NCI-H1694 treated with DMSO at 0.1 percent for 48 hours (cell line): Measurements from ENCODE around the gene POT1.
"Not testable (repeated sequence)": the region's sequence is repeated elsewhere in the genome, so short reads cannot be mapped to it uniquely, and the experiment has no call there.

ENCODE experiments used
- DNase-seq: peaks from one replicate; lab custom pipeline; 2025; lab: John Stamatoyannopoulos, UW

POT1 gene, protein sequence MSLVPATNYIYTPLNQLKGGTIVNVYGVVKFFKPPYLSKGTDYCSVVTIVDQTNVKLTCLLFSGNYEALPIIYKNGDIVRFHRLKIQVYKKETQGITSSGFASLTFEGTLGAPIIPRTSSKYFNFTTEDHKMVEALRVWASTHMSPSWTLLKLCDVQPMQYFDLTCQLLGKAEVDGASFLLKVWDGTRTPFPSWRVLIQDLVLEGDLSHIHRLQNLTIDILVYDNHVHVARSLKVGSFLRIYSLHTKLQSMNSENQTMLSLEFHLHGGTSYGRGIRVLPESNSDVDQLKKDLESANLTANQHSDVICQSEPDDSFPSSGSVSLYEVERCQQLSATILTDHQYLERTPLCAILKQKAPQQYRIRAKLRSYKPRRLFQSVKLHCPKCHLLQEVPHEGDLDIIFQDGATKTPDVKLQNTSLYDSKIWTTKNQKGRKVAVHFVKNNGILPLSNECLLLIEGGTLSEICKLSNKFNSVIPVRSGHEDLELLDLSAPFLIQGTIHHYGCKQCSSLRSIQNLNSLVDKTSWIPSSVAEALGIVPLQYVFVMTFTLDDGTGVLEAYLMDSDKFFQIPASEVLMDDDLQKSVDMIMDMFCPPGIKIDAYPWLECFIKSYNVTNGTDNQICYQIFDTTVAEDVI

DNA sequence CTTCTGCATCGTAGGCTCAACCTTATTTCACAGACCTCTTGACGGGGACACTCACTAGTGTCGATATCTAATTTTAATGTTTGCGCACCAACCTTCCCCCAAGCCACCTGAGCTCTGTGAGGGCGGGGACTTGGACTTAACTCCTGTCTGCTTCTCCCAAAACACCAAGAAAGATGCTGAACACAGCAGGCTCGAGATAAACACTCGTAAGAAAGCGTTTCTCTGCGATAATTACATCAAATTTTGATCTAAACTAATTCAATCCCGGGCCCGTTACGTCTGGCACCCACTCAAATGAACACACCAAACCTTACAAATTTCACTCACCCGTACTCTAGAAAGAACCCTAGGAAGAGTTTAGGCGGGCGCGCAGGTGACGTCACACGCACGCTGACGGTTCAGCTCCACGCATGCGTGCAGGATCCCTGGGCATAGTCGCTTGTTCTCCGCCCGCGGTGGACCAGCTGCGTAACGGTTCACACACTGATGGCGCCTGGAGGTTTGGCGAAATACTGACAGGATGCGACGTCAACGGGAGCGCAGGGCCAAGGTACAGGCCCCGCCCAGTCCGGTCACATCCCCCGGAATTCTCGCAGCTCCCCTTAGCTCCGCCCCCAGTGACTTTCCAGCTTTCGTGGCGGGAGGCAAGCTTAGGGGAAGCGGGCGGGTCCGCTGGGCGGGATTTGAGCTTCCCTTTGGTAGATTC is at the start of gene POT1:
Gene POT1 (minus strand): TSS at position 359 of the 706 bp plus-strand sequence. CDS start 32,652 bp downstream, outside the sequence.
- peak; percentile 97 for DNase-seq

DNA sequence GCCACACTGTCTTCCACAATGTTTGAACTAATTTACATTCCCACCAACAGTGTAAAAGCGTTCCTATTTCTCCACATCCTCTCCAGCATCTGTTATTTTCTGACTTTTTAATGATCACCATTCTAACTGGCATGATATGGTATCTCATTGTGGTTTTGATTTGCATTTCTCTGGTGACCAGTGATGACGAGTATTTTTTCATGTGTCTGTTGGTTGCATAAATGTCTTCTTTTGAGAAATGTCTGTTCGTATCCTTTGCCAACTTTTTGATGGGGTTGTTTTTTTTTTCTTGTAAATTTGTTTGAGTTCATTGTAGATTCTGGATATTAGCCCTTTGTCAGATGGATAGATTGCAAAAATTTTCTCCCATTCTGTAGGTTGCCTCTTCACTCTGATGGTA is 45.5 kb upstream of the POT1 start:
- DNase-seq: not testable (repeated sequence)

DNA sequence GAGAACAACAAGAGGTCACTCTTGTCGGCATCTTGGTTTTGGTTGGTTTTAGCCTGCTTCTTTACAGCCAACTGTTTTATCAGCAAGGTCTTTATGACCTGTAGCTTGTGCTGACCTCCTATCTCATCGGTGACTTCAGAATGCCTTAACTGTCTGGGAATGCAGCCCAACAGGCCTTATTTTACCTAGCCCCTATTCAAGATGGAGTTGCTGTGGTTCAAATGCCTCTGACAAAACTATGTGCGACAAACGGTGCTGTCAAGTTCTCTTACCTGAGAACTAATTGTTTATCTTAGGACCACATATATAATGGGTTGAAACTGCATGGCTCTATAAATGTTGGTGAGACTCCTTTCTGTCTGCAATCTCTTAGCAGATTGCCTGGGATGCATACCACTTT is 35.9 kb upstream of the POT1 start:
- no peak for DNase-seq

DNA sequence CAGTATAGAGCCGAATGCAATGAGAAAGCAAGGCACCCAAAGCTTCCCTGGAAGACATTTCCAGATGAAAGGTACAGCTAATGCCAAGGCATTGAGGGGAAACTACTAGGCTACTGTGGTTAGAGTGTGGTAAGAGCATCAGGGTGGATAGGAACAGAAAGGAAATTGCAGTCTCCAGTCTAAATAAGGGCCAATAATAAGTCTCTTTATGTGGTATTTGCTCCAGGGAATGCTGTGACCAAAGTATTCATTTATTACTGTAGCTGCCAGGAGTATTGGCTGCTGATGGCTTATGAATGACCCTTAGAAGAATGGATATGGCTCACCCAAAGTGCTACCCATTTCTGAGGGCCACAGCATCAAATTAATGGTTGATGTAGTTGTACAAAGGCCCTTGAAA is 30.1 kb upstream of the POT1 start:
- no peak for DNase-seq

DNA sequence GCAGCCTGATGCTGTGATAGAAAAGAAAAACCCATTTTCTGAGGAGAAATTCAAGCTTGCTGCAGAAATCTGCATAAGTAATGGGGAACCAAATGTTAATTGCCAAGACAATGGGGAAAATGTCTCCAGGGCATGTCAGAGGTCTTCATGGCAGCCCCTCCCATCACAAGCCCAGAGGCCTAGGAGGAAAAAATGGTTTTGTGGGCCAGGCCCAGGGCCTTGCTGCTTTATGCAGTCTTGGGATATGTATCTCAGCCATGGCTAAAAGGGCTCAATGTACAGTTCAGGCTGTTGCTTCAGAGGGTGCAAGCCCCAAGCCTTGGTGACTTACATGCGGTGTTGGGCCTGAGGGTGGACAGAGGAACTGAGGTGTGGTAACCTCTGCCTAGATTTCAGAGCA is 28.3 kb upstream of the POT1 start:
- not testable (repeated sequence) for DNase-seq

DNA sequence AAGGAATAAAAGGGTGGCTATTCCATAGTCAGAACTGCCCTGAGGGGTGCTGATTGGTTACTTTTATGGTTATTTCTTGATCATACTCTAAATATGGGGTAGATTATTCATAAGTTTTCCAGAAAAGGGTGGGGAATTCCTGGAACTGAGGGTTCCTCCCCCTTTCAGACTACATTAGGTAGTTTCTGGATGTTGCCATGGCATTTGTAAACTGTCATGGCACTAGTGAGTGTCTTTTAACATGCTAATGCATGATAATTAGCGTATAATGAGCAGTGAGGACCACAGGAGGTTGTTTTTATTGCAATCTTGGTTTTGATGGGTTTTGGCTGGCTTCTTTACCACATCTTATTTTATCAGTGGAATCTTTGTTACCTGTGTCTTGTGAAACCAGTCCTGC is 26.5 kb upstream of the POT1 start:
- DNase-seq: no peak

DNA sequence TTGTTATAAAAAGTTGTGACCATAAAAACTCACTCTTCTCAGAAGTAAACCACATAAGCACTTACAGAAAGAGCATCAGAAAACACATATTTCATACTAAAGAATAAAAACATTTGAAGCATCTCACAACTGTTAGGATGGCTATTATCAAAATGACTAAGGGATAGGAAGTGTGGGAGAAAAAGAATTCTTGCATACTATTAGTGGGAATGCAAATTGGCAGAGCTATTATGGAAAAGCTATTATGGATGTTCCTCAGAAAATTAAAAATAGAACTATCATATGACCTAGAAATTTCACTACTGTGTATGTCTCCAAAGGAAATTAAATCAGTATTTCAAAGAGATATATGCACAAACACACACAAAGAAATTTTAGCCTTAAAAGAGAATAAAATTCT is 25.2 kb upstream of the POT1 start:
- DNase-seq: no peak

DNA sequence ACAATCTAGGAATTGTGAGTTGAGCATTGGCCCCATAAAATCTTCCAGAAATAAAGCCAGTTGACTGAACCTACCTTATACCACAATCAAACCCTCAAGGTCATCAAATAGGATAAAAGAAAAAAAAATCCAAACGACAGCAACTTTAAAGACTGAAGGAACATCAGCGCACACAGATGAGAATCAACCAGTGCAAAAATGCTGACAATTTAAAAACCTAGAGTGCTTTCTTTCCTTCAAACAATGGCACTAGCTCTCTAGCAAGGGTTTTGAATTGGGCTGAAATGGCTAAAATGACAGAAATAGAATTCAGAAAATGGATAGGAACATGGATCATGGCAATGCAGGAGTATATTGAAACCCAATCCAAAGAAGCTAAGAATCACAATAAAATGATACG is 16.1 kb upstream of the POT1 start:
- DNase-seq: no peak

DNA sequence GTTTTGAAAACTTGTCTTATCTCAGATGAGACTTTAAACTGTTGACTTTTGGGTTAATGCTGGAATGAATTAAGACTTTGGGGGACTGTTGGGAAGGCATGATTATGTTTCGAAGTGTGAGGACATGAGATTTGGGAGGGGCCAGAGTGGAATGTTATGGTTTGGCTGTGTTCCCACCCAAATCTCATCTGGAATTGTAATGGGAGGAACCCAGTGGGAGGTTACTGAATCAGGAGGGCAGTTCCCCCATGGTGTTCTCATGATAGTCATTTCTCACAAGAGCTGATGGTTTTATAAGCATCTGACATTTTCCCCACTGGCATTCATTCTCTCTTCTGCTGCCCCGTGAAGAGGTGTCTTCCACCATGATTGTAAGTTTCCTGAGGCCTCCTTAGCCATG is 13.8 kb upstream of the POT1 start:
- no peak for DNase-seq

DNA sequence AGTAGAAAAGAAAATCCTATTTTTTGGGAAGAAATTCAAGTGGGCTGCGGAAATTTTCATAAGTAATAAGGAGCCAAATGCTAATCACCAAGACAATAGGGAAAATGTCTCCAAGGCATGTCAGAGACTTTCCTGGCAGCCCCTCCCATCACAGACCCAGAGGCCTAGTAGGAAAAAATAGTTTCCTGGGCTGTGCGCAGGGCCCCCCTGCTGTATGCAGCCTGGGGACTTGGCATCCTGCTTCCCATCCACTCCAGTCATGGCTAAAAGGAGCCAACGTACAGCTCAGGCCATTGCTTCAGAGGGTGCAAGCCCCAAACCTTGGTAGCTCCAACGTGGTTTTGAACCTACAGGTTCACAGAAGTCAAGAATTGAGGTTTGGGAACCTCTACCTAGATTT is 12.8 kb upstream of the POT1 start:
- DNase-seq: no peak

DNA sequence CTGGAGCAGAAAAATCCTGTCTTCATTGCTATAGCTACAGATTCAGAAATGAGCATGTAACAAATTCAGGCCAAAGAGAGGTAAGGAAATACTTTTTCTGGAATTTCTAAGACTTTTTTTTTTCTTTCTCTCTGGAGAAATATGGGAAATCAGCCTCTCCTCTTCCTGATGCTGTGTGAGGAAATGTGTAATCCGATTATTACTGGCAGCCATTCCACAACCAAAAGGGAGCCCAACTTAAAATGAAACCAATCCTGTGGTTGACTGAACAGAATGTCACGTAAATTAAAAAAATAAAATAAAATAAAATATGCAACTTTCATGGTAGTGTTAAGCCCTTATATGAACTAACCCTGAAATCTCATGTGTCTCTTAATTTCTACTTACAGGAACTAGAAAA is 10.7 kb upstream of the POT1 start:
- no peak for DNase-seq

DNA sequence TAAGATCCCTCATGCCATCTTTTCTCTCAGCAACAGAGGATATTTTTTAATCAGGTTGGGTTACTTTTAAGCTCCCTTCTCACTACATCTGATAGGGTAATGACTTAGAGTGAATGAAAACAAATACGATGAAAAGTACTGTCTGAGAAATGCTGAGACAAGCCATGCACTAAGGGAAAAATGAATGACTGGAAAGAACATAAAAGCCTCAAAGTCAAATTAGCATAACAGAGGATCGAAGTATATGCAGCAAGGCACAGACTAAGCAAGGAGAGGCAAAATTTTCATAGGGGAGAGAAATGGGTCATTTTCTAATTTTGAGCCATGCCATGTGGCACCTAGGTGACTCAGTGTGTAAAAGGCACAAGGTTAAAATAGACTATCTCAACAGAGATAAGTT is 8.5 kb upstream of the POT1 start:
- no peak for DNase-seq

DNA sequence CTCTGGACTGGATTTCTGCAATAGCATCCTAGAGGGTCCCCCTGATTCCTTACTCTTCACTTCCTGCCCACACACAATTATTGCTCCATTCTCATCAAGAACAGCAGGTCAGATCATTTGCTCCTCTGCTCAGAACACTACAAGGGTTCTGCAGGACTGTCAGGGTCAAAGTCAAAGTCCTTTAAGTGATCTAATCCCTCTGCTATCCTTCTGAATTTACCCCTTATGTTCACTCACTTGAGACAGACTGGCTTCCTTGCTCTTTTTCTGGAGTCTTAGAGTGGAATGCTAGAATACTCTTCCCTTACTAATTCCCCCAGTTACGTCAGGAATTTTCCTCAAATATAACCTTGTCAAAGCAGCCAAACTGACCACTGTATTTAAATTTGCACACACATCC is 7.5 kb upstream of the POT1 start:
- no peak for DNase-seq

DNA sequence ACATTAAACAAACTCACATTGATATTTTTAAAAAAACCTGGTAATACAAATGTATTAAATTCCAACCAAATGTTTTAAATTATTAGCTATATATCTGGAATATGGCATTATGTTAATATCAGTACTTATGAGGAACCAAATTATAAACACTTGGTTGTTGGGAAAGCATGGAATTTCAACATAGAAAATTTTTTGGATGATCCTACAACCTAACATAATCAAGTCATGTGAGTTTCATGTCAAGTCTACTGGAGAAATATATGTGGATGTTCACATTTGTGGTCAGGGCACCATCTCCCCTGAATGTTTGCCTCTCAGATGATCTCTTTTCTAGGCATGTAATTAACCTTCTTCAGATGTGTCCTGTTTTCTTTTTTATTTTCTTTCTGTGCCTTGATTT is 5.2 kb upstream of the POT1 start:
- no peak for DNase-seq

DNA sequence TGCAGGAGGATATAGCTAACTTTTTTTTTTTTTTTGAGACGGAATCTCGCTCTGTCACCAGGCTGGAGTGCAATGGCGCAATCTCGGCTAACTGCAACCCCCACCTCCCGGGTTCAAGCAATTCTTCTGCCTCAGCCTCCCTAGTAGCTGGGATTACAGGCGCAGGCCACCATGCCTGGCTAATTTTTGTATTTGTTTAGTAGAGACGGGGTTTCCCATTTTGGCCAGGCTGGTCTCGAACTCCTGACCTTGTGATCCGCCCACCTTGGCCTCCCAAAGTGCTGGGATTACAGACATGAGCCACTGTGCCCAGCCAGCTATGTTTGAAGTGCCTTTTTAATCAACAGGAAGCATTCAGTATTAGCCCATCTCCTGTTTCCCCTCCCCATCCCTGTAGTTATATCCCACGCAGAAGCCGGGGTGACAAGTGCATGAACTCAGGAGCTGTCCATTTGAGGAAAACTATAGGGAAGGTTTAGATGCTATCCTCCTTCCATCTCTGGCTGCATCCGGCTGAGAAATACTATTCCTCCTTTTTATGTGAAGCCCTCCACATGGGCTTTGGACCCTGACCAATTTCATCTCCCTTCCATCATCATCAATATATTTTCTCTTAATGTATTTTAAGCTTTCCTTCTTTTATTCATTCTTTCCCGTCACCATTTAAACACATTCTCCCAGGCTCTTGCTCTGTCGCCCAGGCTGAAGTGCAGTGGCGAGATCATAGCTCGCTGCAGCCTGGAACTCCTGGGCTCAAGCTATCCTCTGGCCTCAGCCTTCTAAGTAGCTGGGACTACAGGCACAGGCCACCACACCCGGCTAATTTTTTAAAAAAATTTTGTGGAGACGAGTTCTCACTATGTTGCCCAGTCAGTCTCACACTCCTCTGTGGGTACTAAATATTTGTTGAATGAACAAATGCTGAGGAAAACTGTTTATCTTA is 1.3 kb upstream of the POT1 start:
- no peak for DNase-seq

DNA sequence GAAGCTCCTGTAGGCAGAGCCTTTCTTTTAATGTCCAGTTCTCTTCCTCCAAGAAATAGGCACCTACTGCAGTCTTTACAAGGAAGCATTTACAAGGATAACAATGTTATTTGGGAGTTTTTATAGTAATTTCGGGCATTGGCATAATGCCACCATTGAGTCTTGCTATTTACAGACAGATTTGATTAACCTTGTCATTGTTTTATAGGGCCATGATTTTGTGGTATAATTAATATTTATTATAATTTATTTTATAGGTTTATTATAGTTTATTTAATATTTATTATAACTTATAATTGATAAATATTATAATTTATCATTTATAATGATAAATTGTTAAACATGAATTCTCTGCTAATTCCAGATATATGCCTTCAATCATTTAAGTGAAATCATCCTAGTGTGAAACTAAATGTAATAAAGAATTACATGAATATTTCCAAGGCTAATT is 573 bp upstream of the POT1 start:
- DNase-seq: no peak

DNA sequence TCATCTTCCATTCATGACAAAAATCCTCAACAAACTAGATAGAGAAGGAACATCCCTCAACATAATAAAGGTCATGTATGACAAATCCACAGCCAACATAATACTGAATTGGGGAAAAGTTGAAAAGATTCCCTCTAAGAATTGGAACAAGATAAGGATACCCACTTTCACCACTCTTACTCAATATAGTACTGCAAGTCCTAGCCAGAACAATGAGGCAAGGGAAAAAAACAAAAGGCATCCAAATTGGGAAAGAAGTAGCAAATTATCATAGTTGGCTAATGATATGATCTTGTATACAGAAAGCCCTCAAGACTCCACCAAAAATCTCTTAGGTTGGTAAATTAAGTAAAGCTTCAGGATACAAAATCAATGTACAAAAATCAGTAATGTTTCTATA is 4.7 kb downstream of the POT1 start:
- DNase-seq: no peak

DNA sequence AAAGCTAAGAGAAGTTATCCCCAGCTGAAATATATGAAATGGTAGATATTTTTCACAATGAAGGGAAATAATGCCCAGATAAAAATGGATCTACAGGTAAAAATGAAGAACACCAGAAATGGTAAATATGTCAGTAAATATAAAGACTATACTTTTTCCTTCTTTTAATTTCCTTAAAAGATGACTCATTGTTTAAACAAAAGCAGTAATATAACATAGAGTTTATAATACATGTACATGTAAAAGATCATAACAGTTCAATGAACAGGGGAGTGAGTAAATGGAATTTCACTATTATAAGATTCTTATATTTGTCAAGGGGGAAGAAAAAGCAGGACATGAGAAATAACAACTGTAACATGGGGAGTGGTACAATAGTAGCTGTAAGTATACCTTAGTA is 7.4 kb downstream of the POT1 start:
- DNase-seq: no peak

DNA sequence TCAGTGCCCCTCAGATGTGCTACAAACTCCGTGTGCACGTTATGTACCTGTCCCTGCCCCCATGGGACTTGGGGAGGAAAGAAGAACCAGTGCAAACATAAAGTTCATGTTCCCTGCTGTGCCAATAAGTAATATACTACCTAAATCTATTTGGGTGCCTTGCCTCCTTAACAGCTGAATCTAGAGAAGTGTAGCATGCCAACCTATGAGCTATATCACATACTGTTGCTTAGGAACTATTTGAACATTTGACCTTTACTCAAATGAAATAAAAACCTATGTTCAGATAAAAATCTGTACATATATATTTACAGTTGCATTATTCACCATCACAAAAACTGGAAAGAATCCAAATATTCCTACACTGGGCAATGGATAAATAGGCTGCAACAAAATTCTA is 9.8 kb downstream of the POT1 start:
- DNase-seq: no peak

DNA sequence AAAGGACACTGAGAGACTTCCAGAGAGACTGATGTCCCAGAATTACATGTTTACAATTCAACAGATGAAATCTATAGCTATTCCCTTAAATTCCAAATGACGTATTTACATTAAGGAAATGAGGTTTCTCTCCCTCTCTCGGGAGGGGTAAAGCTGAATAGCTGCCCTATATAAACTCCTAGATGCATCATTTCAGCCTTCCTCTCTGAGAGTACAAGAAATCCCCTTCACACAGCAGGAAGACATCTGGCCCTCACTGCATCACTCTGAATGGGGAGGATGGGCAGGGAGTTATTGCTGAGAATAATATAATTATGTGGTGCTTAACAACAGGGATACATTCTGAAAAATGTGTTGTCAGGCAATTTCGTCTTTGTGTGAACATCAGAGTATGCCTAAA is 11.0 kb downstream of the POT1 start:
- no peak for DNase-seq

DNA sequence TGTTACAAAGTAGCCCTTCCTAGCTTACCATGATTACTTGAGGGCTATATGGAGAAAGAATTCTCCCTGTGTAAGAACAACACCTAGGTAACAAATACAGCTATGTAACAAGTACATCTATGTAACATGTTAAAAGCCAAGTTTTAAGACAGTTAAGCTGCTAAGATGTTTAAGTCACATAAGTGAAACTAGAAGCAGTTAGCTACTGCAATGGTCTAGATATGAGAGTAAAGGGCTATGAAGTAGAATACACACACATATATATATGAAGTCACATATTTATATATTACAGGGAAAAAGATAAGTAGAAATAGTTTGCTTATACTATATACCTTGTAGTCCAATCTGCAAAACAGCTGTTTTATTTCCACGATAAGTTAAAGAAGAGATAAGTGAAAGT is 14.4 kb downstream of the POT1 start:
- no peak for DNase-seq

DNA sequence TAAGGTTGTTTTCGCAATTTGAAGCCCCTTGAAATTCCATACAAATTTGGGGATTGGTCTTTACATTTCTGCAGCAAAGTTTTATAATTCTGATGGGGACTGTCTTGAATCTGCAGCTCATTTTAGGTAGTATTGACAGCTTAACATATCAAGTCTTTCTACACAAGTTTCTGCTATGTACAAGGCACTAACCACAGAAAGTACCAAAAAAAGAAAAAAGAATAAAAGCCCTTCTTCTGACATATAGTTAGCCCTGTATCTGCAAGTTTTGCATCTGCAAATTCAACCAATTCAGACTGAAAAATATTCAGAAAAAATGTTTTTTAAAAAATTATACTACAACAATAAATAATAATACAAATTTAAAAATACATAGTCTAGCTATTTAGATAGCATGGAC is 15.3 kb downstream of the POT1 start:
- no peak for DNase-seq
